HCT116 (cell line): ENCODE data around the gene P2RY14. TPM values are rescaled to one million over a fixed set of nuclear protein-coding genes. Genes with fewer than 3 reads are reported as not detected.

ENCODE experiments used
- ATAC-seq: fragments of 200-7000 bp; cut with Tn5 transposase; 2 replicates; pipeline ENCODE4 v1.9.1; 2020; ENCODE audit warnings: mild to moderate bottlenecking, moderate library complexity
- BruUV-seq: library from RNA; stranded (reverse); fragments of 400-500 nt; replicated peaks from 2 replicates; lab custom pipeline; 2021; lab: Mats Ljungman, UMichigan
- CTCF ChIA-PET: fragments of 300-600 bp; sonication (Branson Sonifier 250); formaldehyde crosslinking; loops from one replicate; lab custom pipeline; 2021; ENCODE audit warnings: antibody characterized with exemption; lab: Charles Lee
- POLR2A ChIA-PET: fragments of 300-600, 350-600 bp; sonication (Branson Sonifier 250); formaldehyde crosslinking; loops from one replicate; lab custom pipeline; 2021; ENCODE audit warnings: antibody characterized with exemption; lab: Charles Lee
- RAD21 ChIA-PET, 2 experiments: fragments of 300-600 bp; sonication (Branson Sonifier 250); formaldehyde crosslinking; loops; one replicate each; lab custom pipeline; 2023; ENCODE audit warnings: low total read pairs in 2 of 2; ENCODE audit not compliant: uncharacterized antibody in 2 of 2, unreplicated experiment in 2 of 2, low non-redundant PET in 1 of 2; lab: Charles Lee
- DNase-seq: peaks from one replicate; pipeline ENCODE4 v3.0.0-alpha.2; 2010; ENCODE audit warnings: low read depth, low spot score
- H2AFZ ChIP-seq: fragments of 200-600 bp; shearing (Covaris generic), sonication (generic); 2 replicates; pipeline ENCODE4 v1.6.1; 2017; ENCODE audit warnings: low read depth, mixed run types, mixed read lengths, antibody characterized with exemption, low read length; ENCODE audit not compliant: poor library complexity, severe bottlenecking
- H3K27ac ChIP-seq: 2 replicates; pipeline ENCODE4 v1.5.1; 2012; ENCODE audit warnings: low read depth, low read length
- H3K27me3 ChIP-seq: fragments of 200-600 bp; sonication (generic); 2 replicates; pipeline ENCODE4 v1.6.1; 2016; ENCODE audit warnings: mixed run types, low read length, mixed read lengths; ENCODE audit not compliant: insufficient read depth
- H3K36me3 ChIP-seq, 2 experiments: fragments of 200-500 bp in 1 of 2; fragments of 200-600 bp in 1 of 2; sonication (Bioruptor generic) in 1 of 2; sonication (generic) in 1 of 2; 2 replicates each; pipeline versions ENCODE4 v1.5.1 to v1.6.1; 2014 to 2016; ENCODE audit warnings: low read length in 2 of 2, inconsistent platforms in 1 of 2, mixed read lengths in 1 of 2, mixed run types in 1 of 2; ENCODE audit not compliant: insufficient read depth in 2 of 2, control insufficient read depth in 1 of 2
- H3K4me1 ChIP-seq, 2 experiments: fragments of 200-600 bp in 1 of 2; sonication (generic) in 1 of 2; 2 replicates each; pipeline versions ENCODE4 v1.5.1 to v1.6.1; 2012 to 2017; ENCODE audit warnings: low read length in 2 of 2, inconsistent platforms in 1 of 2, mild to moderate bottlenecking in 1 of 2, mixed read lengths in 1 of 2, mixed run types in 1 of 2, moderate library complexity in 1 of 2; ENCODE audit not compliant: insufficient read depth in 2 of 2, control insufficient read depth in 1 of 2
- H3K4me2 ChIP-seq: fragments of 200-600 bp; sonication (generic); 2 replicates; pipeline ENCODE4 v1.6.1; 2017; ENCODE audit warnings: mixed run types, low read length, mixed read lengths
- H3K4me3 ChIP-seq, 2 experiments: fragments of 200-600 bp in 1 of 2; sonication (generic) in 1 of 2; replicated peaks in 1 of 2; 2 replicates each; pipeline ENCODE4 v1.5.1; 2011 to 2016; ENCODE audit warnings: low read length in 2 of 2, control low read depth in 1 of 2, low read depth in 1 of 2, mild to moderate bottlenecking in 1 of 2, mixed read lengths in 1 of 2, mixed run types in 1 of 2
- H3K79me2 ChIP-seq: fragments of 200-600 bp; sonication (generic); 2 replicates; pipeline ENCODE4 v1.6.1; 2017; ENCODE audit warnings: mild to moderate bottlenecking, mixed run types, low read length, moderate library complexity, mixed read lengths; ENCODE audit not compliant: insufficient read depth
- H3K9ac ChIP-seq: fragments of 200-600 bp; sonication (generic); 2 replicates; pipeline ENCODE4 v1.6.1; 2016; ENCODE audit warnings: low read length, mixed read lengths
- H3K9me2 ChIP-seq: fragments of 200-600 bp; sonication (generic), shearing (Covaris generic); 2 replicates; pipeline ENCODE4 v1.6.1; 2017; ENCODE audit warnings: mixed run types, mild to moderate bottlenecking, moderate library complexity; ENCODE audit not compliant: insufficient read depth
- H3K9me3 ChIP-seq, 2 experiments: fragments of 200-500 bp in 1 of 2; fragments of 200-600 bp in 1 of 2; sonication (Bioruptor generic) in 1 of 2; sonication (generic) in 1 of 2; 2 replicates each; pipeline ENCODE4 v1.6.1; 2014 to 2017; ENCODE audit warnings: low read length in 2 of 2, mixed read lengths in 2 of 2, inconsistent platforms in 1 of 2, low read depth in 1 of 2, mild to moderate bottlenecking in 1 of 2, mixed run types in 1 of 2, moderate library complexity in 1 of 2; ENCODE audit not compliant: control insufficient read depth in 1 of 2, insufficient read depth in 1 of 2
- H4K20me1 ChIP-seq: fragments of 200-600 bp; sonication (generic), shearing (Covaris generic); 2 replicates; pipeline ENCODE4 v1.6.1; 2017; ENCODE audit warnings: mixed run types, mild to moderate bottlenecking, moderate library complexity; ENCODE audit not compliant: insufficient read depth
- CBX3 ChIP-seq: IDR thresholded peaks from 2 replicates; pipeline ENCODE4 v1.6.1; 2012; ENCODE audit warnings: low read depth
- EGR1 ChIP-seq: IDR thresholded peaks from 2 replicates; pipeline ENCODE4 v1.6.1; 2012; ENCODE audit warnings: low read depth
- ELF1 ChIP-seq: IDR thresholded peaks from 2 replicates; pipeline ENCODE4 v1.6.1; 2012; ENCODE audit warnings: low read depth, borderline replicate concordance
- EZH2phosphoT487 ChIP-seq: fragments of 200-600 bp; IDR thresholded peaks from 2 replicates; pipeline ENCODE4 v1.6.1; 2018; ENCODE audit warnings: antibody characterized with exemption, borderline replicate concordance
- JUND ChIP-seq: IDR thresholded peaks from 2 replicates; pipeline ENCODE4 v1.6.1; 2012
- MAX ChIP-seq: IDR thresholded peaks from 2 replicates; pipeline ENCODE4 v1.6.1; 2012
- POLR2AphosphoS5 ChIP-seq: IDR thresholded peaks from 2 replicates; pipeline ENCODE4 v1.6.1; 2011; ENCODE audit warnings: mild to moderate bottlenecking, low read depth, low read length, moderate library complexity
- RAD21 ChIP-seq: IDR thresholded peaks from 2 replicates; pipeline ENCODE4 v1.6.1; 2012; ENCODE audit warnings: low read depth, mild to moderate bottlenecking
- REST ChIP-seq: IDR thresholded peaks from 2 replicates; pipeline ENCODE4 v1.6.1; 2012; ENCODE audit warnings: low read depth
- SIN3A ChIP-seq: IDR thresholded peaks from 2 replicates; pipeline ENCODE4 v1.6.1; 2012; ENCODE audit warnings: low read depth
- SP1 ChIP-seq: IDR thresholded peaks from 2 replicates; pipeline ENCODE4 v1.6.1; 2012; ENCODE audit warnings: low read depth
- TCF7L2 ChIP-seq: IDR thresholded peaks from 2 replicates; pipeline ENCODE4 v1.7.0; 2011; ENCODE audit warnings: borderline replicate concordance, inconsistent platforms; ENCODE audit not compliant: insufficient read depth, insufficient read length; ENCODE audit errors: extremely low read depth
- YY1 ChIP-seq: IDR thresholded peaks from 2 replicates; pipeline ENCODE4 v1.6.1; 2011; ENCODE audit warnings: low read length, low read depth, moderate library complexity, mild to moderate bottlenecking; ENCODE audit not compliant: insufficient replicate concordance; ENCODE audit errors: extremely low read depth
- ZFX ChIP-seq: fragments of 450-650 bp; IDR thresholded peaks from 2 replicates; pipeline ENCODE4 v1.6.1; 2017
- ZNF274 ChIP-seq: fragments of 200-500 bp; sonication (Bioruptor generic); IDR thresholded peaks from 2 replicates; pipeline ENCODE4 v1.6.1; 2014; ENCODE audit warnings: mild to moderate bottlenecking, low read depth, low read length, inconsistent platforms
- intact Hi-C: fragments of 100-400 bp; cut with micrococcal nuclease; formaldehyde crosslinking; loops from 2 replicates; pipeline ENCODE4 v1.10.0; 2022
- total RNA-seq: library from RNA; stranded (reverse); gene quantifications from one replicate; pipeline ENCODE4 v1.2.1, GENCODE V29; 2021; ENCODE audit not compliant: unreplicated experiment

Gene P2RY14
- total RNA-seq, 1 experiment from 2014 or later: not detected

GRCh38 chr3:151289445-151289844 lies 11.1 kb upstream of the P2RY14 start:
- RAD21 ChIA-PET: no interaction called here
- H3K36me3 ChIP-seq: no peaks in the 10 kb centered on the region
- H3K9me3 ChIP-seq: no peaks in the 10 kb centered on the region
- no peak for TF ChIP-seq POLR2AphosphoS5
- no peak for TF ChIP-seq JUND
- TF ChIP-seq RAD21: no peak
- TF ChIP-seq SIN3A: no peak
- H3K9me2 ChIP-seq: no peaks in the 10 kb centered on the region
- no peak overlapping the region for H3K4me3 ChIP-seq
- no peak overlapping the region for H2AFZ ChIP-seq
- POLR2A ChIA-PET: no interaction called here
- H3K27me3 ChIP-seq: no peaks in the 10 kb centered on the region
- no peak for DNase-seq
- no peaks in the 10 kb centered on the region for H3K79me2 ChIP-seq
- CTCF ChIA-PET: interaction anchor here (1.0 kb wide), 2 partner anchors 550 to 629 kb away, joined by 3 read pairs; no protein-coding TSS in a partner anchor
- ATAC-seq: no peak
- no peak overlapping the region for H3K4me2 ChIP-seq
- BruUV-seq: no TSS peak
- H3K27ac ChIP-seq: no peak overlapping the region
- intact Hi-C loops: loop anchor here (10.0 kb wide), 1 partner anchor 365 kb away; no protein-coding TSS in a partner anchor
- no peaks in the 10 kb centered on the region for H4K20me1 ChIP-seq
- no peaks in the 10 kb centered on the region for H3K4me1 ChIP-seq
- H3K9ac ChIP-seq: no peak overlapping the region

- Histone ChIP-seq H3K9me2 (no peaks in the 10 kb centered on the region), H3K27ac (no peak overlapping the region), H3K4me2 (no peak overlapping the region), H3K4me3 (no peak overlapping the region), H3K27me3 (no peaks in the 10 kb centered on the region), H3K9me3 (no peaks in the 10 kb centered on the region), H3K9ac (no peak overlapping the region), H3K79me2 (no peaks in the 10 kb centered on the region), H4K20me1 (no peaks in the 10 kb centered on the region), H3K4me1 (no peaks in the 10 kb centered on the region), H2AFZ (no peak overlapping the region), H3K36me3 (no peaks in the 10 kb centered on the region)
- BruUV-seq: no TSS peak
- ChIA-PET RAD21 (no interaction called here), CTCF (interaction anchor here (1.2 kb wide), 1 partner anchor 118 kb away, joined by 4 read pairs; no protein-coding TSS in a partner anchor), POLR2A (interaction anchor here (1.5 kb wide), 1 partner anchor 31 kb away, joined by 4 read pairs; the partner anchor contains the start of gene GPR87)
- DNase-seq: no peak
- no peak for ATAC-seq
- intact Hi-C loops: loop anchor here (10.0 kb wide), 1 partner anchor 361 kb away; no protein-coding TSS in a partner anchor
- no peak for TF ChIP-seq EGR1
- TF ChIP-seq ZFX: no peak
- TF ChIP-seq TCF7L2: no peak
- TF ChIP-seq CBX3: no peak
- no peak for TF ChIP-seq ZNF274
- TF ChIP-seq SIN3A: no peak
- no peak for TF ChIP-seq ELF1
- TF ChIP-seq MAX: no peak
- no peak for TF ChIP-seq SP1
- TF ChIP-seq YY1: no peak
- no peak for TF ChIP-seq EZH2phosphoT487
- TF ChIP-seq POLR2AphosphoS5: no peak
- no peak for TF ChIP-seq RAD21
- no peak for TF ChIP-seq REST
- no peak for TF ChIP-seq JUND
These were observed 7.6 kb upstream of the P2RY14 start for GRCh38 chr3:151285940-151286339.
